BJ (cell line): ENCODE results near the gene SMCO4. TPM values are rescaled to one million over a fixed set of nuclear protein-coding genes. Genes with fewer than 3 reads are reported as not detected.

Experiments
- CTCF ChIA-PET: fragments of 350-600 bp; formaldehyde crosslinking; extraction: SDS; loops from one replicate; lab custom pipeline; 2021; ENCODE audit warnings: antibody characterized with exemption, inconsistent platforms; lab: Yijun Ruan, JAX
- POLR2A ChIA-PET: fragments of 300-600 bp; sonication (Branson Sonifier 250); formaldehyde crosslinking; extraction: SDS; loops from one replicate; lab custom pipeline; 2021; ENCODE audit warnings: antibody characterized with exemption; lab: Charles Lee
- DNase-seq: peaks from one replicate; pipeline ENCODE4 v3.0.0-alpha.2; 2011; ENCODE audit warnings: low read depth
- H3K27me3 ChIP-seq: 2 replicates; pipeline ENCODE4 v1.6.0; 2011; ENCODE audit warnings: low read length; ENCODE audit not compliant: control insufficient read depth, insufficient read depth
- H3K36me3 ChIP-seq: 2 replicates; pipeline ENCODE4 v1.5.1; 2011; ENCODE audit warnings: low read length; ENCODE audit not compliant: control insufficient read depth, insufficient read depth
- H3K4me3 ChIP-seq: 2 replicates; pipeline ENCODE4 v1.5.1; 2011; ENCODE audit warnings: low read depth, mild to moderate bottlenecking, control low read depth, low read length
- polyA plus RNA-seq: library from polyadenylated mRNA; depleted of rRNA; stranded (reverse); fragments of >200 nt; gene quantifications from 2 replicates; pipeline ENCODE4 v1.2.3, GENCODE V29; 2011
- TF ChIP-seq, protein P1 (sequence below): IDR thresholded peaks from 2 replicates; pipeline ENCODE4 v1.5.1; 2011; ENCODE audit warnings: low read depth, mild to moderate bottlenecking, control low read depth, inconsistent platforms, low read length, moderate library complexity; ENCODE audit not compliant: insufficient read depth

The SMCO4 gene
- polyA plus RNA-seq, 1 experiment = 12.8 TPM

DNA sequence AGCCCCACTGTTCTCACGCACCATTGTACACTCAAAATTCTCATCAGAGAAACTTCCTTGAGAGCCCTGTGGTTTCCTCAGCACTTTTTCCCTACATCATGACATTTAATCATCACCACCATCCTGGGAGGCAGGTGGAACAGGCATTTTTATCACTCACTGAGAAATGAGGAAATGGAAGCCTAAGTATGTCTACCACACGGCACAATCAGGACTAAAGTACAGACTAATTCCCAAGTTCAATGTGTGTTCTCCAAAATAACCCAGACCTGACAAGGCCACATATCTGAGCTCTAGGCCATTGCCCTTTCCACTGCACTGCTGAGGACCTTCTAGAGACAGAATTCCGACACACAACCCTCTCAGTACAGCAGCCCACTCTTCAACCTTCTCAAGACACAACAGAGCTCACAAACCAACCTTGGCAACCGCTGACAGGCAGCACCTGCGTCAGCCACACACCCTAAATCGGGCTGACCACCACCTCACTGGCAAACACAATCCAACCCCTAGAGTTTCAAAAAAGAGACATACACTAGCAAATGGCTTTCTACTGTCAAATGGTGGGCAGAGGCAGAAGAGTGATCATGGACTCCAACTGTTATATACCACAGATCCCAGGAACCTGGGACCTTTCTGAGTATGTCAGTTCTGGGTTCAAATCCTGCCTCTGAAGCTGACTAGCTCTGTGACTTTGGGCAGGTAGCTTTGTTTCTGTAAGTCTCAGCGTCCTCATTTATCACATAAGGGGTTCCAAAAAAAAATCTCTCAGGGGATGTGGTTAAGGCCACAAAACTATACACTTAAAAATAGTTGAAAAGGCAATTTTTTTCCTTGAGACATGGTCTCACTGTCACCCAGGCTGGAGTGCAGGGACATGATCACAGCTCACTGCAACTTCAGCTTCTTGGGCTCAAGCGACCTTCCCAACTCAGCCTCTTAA is 16.3 kb downstream of the SMCO4 start:
- CTCF ChIA-PET = interaction anchor here (0.7 to 1.2 kb wide), 2 partner anchors 19 to 34 kb away, joined by 4 read pairs; no protein-coding TSS in a partner anchor

DNA sequence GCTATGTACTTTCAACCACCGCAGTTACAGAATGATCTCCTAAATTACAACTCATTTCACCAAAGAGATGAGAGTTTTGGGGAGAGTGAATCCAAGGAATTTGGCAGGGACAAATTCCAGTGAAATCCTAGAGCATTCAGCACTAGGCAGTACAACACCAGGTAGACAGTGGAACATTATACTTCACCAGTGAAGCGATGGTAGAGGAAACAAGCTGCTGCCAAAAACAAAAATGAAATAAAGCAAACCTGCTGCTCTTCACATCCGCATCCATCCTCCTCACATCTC is 16.9 kb downstream of the SMCO4 start:
- H3K27me3 ChIP-seq = no peaks in the 10 kb centered on the region
- TF ChIP-seq, protein P1, sequence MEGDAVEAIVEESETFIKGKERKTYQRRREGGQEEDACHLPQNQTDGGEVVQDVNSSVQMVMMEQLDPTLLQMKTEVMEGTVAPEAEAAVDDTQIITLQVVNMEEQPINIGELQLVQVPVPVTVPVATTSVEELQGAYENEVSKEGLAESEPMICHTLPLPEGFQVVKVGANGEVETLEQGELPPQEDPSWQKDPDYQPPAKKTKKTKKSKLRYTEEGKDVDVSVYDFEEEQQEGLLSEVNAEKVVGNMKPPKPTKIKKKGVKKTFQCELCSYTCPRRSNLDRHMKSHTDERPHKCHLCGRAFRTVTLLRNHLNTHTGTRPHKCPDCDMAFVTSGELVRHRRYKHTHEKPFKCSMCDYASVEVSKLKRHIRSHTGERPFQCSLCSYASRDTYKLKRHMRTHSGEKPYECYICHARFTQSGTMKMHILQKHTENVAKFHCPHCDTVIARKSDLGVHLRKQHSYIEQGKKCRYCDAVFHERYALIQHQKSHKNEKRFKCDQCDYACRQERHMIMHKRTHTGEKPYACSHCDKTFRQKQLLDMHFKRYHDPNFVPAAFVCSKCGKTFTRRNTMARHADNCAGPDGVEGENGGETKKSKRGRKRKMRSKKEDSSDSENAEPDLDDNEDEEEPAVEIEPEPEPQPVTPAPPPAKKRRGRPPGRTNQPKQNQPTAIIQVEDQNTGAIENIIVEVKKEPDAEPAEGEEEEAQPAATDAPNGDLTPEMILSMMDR = no peak
- POLR2A ChIA-PET = no interaction called here

More for the DNA sequence above, 16.3 kb downstream of the SMCO4 start:
- TF ChIP-seq, protein P1 = no peak
- Histone ChIP-seq H3K27me3 (no peaks in the 10 kb centered on the region), H3K4me3 (no peak overlapping the region), H3K36me3 (no peaks in the 10 kb centered on the region)
- POLR2A ChIA-PET = no interaction called here
- DNase-seq = no peak

DNA sequence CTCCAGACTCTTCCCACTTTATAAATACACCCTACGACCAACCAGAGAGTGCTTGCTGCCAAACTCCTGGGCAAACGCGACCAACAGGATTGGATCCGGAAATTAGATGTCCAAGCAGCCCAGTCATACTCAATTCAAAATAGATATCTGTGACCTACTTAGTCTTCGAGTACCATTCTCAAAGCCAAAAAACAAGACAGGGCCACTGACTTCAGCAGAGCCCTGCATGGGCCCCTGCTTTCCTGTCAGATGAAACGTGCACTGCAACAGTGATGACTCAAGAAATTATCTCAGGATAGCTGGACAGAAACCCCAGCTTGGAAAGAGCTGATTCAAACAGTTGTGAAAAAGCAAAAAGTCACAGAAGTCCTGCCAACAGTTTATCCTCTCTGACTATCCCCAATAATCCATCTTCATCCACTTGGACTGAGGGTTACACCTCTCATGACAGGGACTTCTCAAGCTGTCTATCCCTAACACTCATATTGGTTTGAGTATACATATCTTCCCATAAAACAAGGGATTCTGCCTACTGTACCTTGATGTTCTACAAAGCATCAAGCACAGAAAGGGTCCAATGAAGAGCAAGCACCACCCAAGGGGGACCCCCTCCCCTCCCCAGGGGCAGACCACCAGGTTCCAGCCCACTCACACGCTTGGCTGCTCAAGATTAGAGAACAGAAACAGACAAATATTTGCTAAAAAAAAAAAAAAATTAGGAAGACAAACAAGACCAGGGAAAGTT is 17.4 kb downstream of the SMCO4 start:
- DNase-seq = no peak
- ChIA-PET CTCF (interaction anchor here (0.7 to 2.2 kb wide), 3 partner anchors 10 to 126 kb away, joined by 4 to 11 read pairs (median 4); no protein-coding TSS in a partner anchor), POLR2A (no interaction called here)
- TF ChIP-seq, protein P1 = no peak
- H3K4me3 ChIP-seq = no peak overlapping the region
- H3K36me3 ChIP-seq = no peaks in the 10 kb centered on the region
- no peaks in the 10 kb centered on the region for H3K27me3 ChIP-seq

More for the DNA sequence above, 16.9 kb downstream of the SMCO4 start:
- DNase-seq = no peak
- CTCF ChIA-PET = interaction anchor here (1.2 kb wide), 1 partner anchor 18 kb away, joined by 4 read pairs; no protein-coding TSS in a partner anchor
- H3K4me3 ChIP-seq = no peak overlapping the region
- no peaks in the 10 kb centered on the region for H3K36me3 ChIP-seq

DNA sequence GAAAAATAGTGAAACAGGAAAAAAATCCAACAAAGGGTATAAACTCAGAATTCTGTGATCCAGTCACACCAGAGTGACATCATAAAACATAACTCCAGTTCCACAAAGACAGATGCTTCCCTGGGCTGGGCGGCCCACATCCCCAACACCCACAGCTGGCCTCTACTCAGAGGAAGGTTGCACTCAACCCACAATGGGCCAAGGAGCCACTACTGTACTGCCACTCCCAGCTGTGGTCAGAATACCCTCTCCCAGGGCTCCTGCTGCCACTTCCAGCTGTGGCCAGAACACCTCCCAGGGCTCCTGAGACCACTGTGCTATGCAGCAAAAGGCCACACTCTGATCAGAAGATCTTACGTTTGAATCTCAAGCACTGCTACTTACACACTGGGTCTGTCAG is 18.3 kb downstream of the SMCO4 start:
- Histone ChIP-seq H3K36me3 (no peaks in the 10 kb centered on the region), H3K4me3 (no peak overlapping the region), H3K27me3 (no peaks in the 10 kb centered on the region)
- no peak for DNase-seq
- POLR2A ChIA-PET = no interaction called here
- CTCF ChIA-PET = interaction anchor here (0.7 to 2.2 kb wide), 3 partner anchors 9 to 290 kb away, joined by 3 to 11 read pairs (median 4); no protein-coding TSS in a partner anchor
- TF ChIP-seq, protein P1 = no peak

DNA sequence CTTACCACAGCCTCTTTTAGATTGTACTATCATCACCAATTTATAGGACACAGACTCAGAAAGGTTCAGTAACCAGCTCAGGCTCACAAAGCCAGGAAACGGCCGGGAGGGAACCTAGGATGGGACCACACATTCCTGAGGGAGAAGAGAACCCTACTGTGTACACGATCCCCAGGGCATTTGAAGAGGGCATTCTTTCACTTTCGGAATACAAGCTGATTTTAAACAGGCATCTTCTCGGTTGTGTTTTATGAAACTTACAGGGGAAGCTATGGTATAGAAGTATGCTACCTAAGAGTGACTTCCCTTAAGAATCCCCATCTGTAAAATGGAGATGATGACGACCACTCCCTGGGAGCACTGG is 19.0 kb downstream of the SMCO4 start:
- ChIA-PET CTCF (interaction anchor here (1.2 to 2.2 kb wide), 4 partner anchors 15 to 289 kb away, joined by 3 to 11 read pairs (median 4); no protein-coding TSS in a partner anchor), POLR2A (no interaction called here)
- no peaks in the 10 kb centered on the region for H3K27me3 ChIP-seq
- no peak for DNase-seq
- TF ChIP-seq, protein P1 = no peak
- no peak overlapping the region for H3K4me3 ChIP-seq
- no peaks in the 10 kb centered on the region for H3K36me3 ChIP-seq
